HG02840 (cell line): ENCODE measurements around the gene PSMB7.

ENCODE experiments used
- ATAC-seq: cut with Tn5 transposase; IDR thresholded peaks from one replicate; pipeline ENCODE4 v1.9.1; 2021; ENCODE audit warnings: mild to moderate bottlenecking, moderate library complexity, moderate number of reproducible peaks; ENCODE audit not compliant: unreplicated experiment, low FRiP score

PSMB7 gene

DNA sequence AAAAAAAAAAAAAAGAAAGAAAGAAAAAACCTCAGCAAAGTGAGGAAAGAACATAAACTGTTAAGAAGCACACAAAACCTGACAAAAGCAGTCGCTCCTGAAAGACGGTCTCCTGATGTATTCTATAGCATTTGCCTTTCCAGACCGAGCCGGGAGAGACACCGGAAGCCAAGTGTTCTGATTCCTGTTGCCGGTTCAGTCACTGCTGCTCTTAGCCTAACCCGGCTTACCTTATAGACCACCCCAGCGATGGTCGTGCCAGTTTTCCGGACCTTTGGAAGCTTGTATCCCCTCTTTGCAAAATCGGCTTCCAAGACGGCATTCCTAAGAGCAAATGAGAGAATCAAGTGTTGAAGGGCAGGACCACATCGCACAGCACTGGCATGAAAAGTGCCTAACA is 630 bp downstream of the PSMB7 start:
- no peak for ATAC-seq

- ATAC-seq, result no peak
Measured at GRCh38 chr9:124412228-124412575, 3.0 kb downstream of the PSMB7 start.

DNA sequence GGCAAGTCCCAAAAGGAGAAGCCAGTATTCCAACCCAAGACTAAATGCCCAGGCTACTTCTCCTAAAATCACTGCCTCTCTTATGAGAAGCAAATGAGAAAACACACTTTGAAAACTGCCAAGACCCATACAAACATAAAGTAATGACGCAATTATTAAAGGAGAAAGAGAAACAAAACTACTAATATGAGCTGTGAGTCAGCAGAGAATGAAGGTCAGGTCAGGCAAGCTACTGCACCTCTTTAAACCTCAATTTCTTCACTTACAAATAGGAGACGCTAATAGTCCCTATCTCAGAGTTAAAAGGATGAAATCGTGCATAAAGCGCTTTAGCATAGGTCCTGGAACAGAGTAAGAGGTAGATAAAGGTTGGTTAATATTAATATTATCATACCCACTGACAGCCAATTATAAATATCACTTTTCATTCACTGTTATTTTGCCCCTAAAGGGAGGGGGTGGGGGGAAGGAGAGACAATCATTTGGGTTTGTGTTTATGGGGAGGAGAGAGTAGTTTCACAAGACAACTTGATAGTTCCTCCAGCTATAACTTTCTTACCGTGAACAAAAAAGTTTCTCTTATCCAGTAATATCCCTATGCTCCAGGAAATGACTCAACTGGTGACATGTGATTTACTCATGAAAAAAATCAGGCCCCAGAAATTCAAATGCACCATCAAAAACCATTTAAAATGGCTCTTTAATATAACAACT is 3.6 kb downstream of the PSMB7 start:
- ATAC-seq, result no peak

- ATAC-seq, result no peak
Measured at GRCh38 chr9:124410321-124410913, 4.8 kb downstream of the PSMB7 start.

DNA sequence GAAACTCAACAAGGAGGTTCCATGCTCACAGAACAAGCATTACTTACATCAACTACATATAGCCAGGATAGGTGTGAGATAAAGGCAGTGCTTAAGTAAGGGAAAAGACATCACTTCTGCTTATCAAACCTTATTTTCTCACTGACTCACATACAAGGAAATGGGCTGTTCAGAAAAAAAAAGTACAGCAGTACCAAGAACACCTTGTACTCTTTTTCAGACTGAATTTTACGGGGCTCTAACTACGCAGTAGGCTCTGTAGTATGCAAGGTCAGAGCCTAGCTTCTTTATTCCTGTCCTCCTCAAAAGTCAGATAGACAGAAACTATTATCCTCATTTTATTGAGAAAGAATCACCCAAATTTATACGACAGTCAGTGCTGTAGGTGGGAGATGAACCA is 5.8 kb downstream of the PSMB7 start:
- ATAC-seq, result no peak

- no peak for ATAC-seq
Measured at GRCh38 chr9:124403246-124403645, 12.0 kb downstream of the PSMB7 start.

- ATAC-seq, result no peak
Measured at GRCh38 chr9:124399968-124400940, 15.0 kb downstream of the PSMB7 start.

- no peak for ATAC-seq
Measured at GRCh38 chr9:124399323-124399967, 15.8 kb downstream of the PSMB7 start.

GRCh38 chr9:124398191-124398935 is 16.9 kb downstream of the PSMB7 start:
- no peak for ATAC-seq

- no peak for ATAC-seq
Measured at GRCh38 chr9:124395826-124396225, 19.4 kb downstream of the PSMB7 start.

GRCh38 chr9:124394596-124394995 is 20.6 kb downstream of the PSMB7 start:
- ATAC-seq, result no peak

DNA sequence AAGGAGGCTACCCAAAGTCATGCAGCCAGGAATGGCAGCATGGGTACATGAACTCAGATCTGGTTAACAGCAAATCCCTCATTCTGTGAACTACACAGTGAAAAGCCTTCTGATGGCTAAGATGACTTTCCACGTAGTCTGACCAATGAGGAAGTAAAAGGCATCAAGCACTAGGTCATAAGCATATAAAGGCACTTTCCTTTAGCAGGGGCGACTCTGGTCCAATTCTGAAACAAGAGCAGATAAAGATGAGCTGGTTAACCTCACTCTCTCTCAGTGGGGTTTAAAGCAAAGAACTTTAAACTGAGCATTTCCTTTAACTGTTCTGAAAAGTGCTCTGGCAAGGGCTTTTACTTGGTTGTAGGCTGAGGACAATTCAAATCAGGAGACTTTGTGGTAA is 21.1 kb downstream of the PSMB7 start:
- no peak for ATAC-seq

- no peak for ATAC-seq
Measured at GRCh38 chr9:124392871-124393460, 22.3 kb downstream of the PSMB7 start.

- no peak for ATAC-seq
Measured at GRCh38 chr9:124392254-124392870, 22.9 kb downstream of the PSMB7 start.

DNA sequence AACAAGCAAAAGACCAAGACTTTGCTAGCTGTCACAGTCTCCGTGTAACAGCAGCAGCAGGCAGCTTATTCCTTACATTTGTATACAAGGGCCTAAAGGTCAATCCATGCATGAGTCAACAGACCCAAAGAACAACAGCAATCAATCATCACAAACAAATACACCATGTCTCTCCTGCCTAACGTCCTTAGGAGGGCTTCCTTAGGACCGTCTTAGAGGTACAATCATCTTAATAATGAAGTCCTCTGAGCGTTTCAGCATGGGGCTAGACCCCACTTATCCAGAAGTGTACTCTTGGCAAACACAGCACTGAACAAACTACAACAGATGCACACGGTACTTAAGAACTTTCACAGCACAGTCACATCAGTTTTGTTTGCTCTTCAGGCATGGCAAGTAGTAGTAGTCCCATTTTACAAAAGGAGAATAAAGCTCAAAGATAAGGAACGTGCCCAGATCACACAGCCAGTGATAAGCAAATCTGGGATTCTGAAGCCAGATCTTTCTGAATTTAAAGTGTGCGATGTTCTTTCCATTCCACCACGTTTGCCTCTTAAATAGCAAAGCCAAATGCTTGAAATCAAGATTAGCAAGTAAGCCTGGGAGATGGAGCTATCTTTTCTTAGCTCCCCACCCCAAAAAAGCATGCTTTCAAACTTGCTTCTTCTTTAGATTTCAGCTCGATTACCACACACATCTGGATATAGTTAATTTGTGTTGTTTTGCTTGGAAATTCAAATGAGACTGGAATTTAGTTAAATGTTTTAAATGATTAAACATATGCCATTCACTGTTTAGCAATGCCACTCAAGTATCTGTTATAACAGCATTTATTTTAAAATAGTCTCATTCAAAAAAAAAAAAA is 24.2 kb downstream of the PSMB7 start:
- no peak for ATAC-seq

DNA sequence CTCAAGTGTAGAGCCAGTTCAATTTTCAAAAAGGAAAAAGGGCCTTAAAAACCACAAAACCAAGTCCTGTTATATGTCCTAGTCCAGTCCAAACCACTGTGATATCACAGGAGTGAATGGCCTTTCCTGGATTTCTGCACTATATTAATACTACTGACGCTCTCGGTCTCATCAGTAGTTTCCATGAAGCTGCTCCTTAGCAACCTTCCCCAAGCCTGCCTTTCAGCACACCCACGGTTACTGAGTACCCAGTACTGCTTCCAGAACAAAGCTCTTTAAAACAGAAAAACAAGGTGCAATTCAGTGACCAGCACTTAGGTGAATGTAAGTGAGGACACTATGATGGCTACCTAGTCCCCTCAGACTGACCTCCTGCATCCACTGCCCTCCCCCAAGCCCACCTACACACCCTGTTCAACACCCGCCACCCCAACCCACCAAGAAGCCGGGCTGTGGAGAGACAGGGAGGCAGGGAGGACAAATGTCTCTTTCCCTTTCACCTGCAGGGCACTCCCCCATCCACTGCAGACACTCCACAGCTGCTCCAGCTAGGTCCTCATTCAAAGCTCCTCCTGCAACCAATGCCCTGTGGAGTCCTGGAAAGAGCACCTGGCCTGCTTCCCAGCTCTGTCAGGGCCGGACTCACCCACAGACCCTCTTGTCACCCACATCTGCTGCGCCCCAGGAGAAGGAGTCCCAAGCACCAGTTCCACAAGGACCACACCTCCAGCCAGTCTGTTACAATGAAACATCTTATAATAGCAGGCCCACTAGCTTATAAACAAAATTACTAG is 25.9 kb downstream of the PSMB7 start:
- ATAC-seq, result no peak

DNA sequence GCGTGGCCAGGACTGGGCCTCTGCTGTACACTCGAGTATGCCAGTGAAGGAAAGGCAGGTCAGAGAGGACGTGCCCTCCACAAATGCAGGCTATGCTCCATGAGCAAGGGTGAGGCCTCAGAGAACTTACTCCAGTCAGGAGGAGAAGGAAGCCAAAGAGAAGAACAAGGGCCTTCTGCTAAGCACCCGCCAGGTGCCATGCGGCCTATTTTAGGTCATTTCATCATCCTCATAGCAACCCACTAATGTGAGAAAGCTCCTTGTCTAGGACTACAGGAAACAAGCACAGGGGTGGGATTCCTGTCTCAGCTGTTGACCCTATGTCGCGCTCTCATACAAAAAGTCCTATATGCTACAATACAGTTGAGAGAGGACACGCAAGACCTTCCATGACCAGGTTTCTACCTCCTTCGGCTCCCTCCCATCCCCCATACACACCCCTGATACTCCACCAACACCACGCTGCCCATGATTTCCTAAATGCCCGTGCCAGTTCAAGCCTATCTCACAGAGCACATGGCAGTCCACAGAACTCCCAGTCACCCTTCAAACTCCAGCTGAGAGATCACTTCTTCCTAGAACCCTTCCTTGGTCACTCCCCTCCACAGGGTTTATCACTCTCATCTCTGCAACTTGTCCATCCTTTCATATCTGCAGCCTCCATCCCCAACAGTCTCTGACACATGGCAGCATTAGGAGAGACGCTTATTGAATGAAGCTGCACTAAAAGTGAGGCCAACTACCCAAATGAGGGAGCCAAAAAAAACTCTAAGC is 26.8 kb downstream of the PSMB7 start:
- ATAC-seq, result no peak
